Measurements from ENCODE around the gene GPRC5A.

GPRC5A gene

DNA sequence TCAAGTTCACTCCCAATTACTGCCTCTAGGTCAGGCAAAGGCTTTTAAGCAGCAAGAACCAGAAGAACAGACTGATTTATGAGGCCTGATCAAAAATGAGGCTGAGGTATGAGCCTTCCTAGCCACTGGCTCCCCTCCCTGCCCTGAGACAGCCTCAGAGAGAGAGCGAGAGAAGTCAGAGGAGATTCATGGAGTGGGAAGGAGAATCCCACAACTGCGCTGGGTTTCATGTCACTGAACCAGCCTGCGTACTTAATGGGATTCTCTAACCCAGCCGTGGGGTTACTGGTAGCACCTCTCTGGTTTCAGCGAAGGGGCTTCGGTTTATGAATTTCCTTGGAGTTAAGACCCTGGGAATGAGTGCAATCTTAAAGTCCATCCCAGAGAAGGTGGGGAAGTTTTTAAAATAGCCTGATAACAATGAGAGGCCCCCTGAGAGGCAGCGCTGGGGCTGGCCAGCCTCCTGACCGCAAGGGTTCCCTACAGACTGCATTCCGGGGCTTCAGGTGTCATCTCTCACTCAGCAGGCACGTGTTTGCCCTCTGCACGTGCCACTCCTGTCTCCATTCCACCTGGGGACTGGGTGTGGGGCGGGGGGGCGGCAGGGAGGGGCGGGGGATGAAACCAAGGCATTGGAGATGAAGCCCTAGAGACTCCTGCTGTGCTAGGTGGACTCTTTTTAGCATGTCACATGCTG lies 6.1 kb upstream of the GPRC5A start:
- no peak for DNase-seq

DNA sequence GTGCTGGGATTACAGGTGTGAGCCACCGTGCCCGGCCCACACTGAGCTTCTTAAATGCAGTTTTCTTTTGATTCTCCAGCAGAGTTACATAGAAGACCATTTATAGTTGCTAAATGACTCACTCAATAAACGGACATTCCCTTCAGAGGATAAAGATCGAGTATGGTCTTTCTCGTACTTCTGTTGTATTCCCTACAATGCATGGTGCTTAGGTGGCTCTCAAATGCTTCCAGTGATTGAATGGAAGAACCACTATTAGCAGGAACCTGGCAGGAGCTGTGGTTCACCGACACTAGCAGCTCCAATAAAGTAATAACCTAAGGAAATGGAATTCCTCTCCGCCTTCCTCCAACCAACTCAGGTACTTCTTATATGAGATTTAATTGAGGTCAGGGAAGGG lies 3.9 kb upstream of the GPRC5A start:
- DNase-seq = no peak

DNA sequence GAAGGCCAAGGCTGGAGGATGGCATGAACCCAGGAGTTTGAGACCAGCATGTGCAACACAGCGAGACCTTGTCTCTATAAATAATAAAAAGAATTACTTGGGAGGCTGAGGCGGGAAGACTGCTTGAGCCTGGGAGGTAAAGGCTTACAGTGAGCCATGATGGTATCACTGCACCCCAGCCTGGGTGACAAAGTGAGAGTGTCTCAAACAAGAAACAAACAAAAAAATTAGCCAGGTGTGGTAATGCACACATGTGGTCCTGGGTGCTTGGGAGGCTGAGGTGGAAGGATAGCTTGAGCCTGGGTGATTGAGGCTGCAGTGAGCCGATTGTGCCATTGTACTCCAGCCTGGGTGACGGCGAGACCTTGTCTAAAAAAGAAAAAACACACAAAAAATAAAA lies 1.7 kb upstream of the GPRC5A start:
- no peak for DNase-seq

DNA sequence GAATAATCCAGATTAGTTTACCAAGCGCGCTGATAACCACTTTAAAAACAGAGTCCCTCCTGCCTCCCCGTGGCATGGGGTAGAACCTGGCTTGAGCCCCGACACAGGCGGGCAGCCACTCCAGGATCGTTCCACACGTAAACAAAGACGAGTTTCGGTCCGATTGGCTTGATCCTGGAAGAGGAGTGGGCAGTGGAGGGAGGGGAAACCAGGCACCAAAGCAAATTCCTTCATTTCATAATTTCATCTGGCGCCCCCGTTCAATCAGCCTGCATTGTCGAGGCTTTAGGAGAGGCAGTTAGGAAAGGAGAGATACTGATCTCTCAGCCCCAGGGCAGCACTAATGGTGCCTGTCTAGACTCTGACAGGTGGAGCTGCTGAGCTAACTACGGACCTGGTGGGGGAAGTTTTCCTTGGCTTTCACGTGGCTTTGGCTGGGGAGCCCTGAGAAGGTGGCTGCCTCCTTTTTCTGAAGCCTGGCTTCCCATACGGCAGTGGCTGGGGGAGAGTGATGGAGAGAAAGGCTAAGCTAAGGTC lies 751 bp upstream of the GPRC5A start:
- no peak for DNase-seq

DNA sequence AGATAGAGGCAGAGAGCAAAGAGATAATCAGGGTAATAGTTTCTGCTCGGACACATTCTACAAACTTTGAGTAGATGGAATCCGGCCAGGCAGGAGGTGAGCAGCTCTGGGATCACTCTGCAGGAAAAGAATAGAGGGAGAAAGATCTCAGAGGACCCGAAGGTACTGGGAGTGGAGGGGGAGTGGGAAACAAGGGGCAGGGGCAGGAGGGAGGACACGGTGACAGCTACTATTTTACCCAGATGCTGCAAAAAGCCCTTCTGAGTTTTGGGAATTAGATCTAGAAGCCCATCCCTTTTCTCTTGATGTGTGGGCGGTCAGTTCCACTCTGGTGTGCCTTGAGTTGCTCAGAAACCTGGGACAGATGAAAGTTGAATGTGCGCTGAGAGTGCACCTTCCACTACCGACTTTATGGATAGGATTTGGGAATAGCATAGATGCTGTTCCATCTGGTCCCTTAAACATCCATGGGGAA lies 556 bp downstream of the GPRC5A start:
- no peak for DNase-seq

DNA sequence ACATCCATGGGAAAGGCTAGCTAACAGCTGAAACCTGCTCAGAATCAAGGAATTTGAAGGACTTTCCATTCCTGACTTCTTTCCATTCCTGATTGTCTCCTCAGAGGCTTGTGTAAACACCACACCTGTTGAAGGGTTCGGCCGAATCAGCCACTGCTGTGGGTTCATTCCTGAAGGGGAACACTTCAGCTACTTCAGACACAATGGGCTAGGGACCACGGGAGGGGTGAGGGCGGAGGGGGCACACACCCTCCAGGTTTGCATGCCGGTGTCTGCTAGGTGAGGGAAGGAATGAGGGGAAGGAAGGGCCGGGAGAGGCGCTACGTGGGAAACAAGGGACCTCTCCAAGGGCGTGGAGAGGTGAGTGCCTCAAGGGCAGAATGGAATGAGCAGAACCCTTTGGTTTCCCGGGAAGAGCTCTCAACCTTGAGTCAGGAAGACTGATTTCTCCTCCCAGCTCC lies 1.3 kb downstream of the GPRC5A start:
- DNase-seq = no peak

DNA sequence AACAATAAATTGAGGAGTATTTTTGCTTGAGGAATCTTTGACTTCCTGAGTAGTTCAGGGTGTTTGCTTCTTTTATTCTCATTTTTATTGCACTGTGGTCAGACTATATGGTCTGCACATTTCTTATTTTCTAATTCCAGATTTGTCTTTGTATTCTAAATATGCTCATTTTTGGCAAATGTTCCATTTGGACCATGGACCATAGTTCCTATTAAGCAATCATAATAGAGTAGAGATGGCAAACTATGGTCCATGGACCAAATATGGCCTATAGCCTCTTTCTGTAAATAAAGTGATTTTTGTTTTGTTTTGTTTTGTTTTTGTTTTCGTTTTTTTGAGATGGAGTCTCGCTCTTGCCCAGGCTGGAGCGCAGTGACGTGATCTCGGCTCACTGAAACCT lies 2.1 kb downstream of the GPRC5A start:
- no peak for DNase-seq

DNA sequence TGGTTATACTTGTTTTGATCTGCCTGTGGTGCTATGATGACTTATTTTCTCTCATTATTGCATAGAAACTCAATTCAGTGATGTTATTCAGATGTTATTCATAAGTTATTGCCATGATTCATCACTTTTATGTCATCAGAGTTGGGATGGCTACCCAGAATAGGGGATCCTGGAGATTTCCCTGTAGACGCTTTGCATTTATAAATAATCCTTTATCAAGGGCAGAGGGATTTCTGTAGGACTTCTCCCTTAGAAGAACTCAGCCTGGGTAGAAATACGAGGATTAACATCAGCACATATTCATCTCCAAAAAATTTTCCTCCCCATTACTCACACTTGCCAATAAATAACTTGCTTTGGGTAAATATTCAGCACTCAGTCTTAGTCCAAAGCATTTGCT lies 4.9 kb downstream of the GPRC5A start:
- no peak for DNase-seq

DNA sequence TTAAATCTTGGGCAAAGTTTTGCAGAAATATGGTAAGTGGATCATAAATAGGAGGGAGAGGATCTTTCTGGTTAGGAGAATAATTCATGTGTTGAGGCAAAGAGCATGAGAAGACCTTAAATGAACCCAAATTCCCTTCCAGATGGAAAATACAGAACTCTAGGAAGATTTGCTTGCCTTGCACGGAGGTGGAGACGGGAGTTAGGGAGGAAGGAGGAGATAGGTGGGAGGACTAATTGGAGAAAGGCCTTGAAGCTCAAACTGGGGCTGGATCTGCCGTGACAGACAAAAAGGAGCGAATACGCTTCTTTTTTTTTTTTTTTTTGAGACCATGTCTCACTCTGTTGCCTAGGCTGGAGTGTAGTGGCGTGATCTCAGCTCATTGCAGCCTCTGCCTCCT lies 5.9 kb downstream of the GPRC5A start:
- DNase-seq = no peak

DNA sequence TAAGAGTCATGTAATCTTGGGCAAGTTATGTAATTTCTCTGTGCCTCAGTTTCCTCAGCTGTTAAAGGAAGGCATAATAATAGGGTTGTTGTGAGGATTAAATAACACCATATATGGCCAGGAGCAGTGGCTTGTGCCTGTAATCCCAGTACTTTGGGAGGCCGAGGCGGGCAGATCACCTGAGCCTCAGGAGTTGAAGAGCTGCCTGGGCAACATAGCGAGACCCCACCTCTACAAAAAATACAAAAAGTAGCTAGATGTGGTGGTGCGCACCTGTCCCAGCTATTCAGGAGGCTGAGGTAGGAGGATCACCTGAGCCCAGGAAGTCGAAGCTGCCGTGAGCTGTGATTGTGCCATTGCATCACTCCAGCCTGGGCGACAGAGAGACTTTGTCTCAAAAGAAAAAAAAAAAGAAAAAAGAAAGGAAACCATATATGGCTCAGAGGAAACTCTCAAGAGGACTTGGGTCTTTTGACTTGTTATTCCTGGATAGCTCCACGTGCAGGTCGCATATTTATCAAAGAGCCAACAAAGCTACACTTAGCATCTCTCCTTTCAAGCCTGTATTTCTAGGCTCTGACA lies 6.9 kb downstream of the GPRC5A start:
- no peak for DNase-seq

DNA sequence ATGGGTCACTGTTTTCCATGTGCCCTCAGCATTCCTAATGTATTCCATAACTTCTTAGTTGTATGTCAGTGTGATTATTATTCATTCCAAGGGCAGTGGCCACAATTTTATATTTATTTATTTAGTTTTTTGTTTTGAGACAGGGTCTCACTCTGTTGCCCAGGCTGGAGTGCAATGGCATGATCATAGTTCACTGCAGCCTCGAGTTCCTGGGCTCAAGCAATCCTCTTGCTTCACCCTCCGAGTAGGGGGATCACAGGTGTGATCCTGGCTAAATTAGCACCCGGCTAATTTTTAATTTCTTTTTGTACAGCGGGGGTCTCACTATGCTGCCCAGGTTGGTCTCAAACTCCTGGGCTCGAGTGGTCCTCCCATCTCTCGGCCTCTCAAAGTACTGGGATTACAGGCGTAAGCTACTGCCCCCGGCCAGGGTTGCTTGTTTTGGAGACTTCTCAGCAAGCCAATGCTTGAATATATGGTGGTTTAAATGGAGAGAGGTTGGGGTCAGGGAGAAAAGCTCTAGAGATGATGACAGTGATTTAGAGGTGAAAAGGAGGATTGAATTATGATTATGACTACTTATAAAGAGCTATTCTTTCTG lies 7.6 kb downstream of the GPRC5A start:
- DNase-seq = no peak

DNA sequence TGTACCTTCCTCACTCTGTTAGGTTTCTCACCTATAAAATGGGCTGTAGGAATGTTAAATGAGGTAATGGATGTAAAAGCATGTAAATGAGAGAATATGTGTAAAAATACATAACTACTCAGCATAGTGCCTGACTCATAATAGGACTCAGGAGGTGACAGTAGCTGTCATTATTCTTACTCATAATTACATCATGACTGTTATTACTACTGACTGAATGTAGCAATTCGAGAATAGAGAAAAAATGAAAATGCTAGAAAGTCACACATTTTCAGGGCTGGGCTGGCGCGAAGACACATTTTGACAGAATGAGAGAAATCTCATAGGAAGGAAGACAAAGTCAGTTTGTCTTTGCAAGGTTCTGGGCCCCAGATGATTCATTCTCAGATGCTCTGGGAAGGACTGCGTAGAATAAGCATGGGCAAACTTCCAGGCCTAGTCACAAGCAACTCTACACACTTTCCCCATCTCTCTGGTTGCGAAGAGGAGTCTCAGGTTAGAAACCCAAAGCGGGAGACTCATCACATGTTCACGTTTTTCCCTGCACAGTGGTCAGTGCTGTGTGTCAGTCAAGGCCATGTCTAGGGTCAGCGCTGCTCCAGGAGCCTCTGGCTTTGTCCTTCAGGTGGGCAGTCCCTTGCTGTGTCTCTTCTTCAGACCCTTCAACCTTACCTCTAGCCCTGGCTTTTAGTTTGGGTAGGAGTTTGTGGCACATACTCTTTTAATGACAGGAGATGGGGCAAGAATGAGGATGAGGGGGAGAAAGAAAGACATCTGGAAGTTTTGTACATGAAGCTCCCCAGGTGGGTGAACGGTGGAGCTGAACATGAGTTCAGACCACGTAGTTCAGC lies 8.4 kb downstream of the GPRC5A start:
- no peak for DNase-seq

DNA sequence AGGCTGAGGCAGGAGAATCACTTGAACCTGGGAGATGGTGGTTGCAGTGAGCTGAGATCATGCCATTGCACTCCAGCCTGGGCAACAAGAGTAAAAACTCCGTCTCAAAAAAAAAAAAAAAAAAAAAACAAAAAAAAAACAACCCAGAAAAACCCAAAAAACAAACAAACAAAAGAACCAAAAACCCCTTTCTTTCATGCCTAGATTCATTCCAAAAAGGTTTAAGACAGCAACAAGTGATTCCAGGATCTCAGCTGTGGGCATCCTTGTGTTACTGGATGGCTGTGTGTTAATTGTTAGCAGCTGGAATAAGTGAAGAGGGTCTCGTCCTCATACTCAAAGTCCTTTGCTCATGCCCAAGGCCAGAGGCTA lies 9.4 kb downstream of the GPRC5A start:
- no peak for DNase-seq

DNA sequence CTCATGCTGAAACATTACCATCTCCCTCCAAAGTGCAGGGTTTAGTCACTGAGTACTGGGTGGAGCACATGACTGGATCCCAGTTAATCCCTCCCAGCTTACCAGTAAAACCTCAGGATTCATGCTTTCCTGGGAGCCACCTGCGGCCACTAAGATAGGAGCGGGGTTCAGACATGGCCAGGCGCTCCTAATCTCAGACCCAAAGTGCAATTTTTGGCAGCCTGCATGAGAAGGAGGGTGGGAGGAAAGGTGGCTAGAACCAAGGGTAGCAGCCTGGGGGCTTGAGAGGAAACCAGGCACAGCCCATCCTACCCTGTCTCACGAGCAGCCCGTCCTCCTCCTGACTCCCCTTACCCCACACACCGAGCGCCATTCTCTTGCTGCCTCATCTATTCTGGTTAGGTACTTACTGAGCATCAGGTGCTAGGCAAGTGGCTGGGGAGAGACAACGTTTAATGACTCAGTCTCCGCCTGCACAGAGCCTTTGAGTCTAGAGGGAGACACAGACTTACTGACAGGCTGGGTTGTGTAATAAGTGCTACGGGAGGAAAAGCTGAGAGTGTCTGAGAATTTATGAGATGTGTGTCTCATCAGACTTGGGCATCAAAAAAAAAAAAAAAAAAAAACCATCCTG lies 9.9 kb downstream of the GPRC5A start:
- DNase-seq = no peak

DNA sequence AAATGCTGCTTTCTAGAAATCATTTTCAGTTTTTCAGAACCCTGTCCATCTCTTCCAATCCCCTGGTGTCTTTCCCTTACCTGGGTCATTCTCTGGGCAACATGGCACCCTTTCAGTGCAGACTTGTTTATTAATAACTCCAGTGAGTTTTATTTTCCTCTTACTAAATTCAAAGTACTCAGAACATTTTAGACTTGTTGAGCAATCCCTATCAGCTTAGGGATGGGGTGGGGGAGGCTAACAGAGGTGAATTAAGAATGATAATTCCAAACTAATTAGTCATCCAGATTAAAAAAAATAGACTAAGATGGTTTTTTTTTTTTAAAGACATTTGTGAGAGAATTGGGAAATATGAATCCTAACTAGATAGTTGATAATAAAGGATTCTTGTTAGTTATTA lies 10.7 kb downstream of the GPRC5A start:
- DNase-seq = no peak

DNA sequence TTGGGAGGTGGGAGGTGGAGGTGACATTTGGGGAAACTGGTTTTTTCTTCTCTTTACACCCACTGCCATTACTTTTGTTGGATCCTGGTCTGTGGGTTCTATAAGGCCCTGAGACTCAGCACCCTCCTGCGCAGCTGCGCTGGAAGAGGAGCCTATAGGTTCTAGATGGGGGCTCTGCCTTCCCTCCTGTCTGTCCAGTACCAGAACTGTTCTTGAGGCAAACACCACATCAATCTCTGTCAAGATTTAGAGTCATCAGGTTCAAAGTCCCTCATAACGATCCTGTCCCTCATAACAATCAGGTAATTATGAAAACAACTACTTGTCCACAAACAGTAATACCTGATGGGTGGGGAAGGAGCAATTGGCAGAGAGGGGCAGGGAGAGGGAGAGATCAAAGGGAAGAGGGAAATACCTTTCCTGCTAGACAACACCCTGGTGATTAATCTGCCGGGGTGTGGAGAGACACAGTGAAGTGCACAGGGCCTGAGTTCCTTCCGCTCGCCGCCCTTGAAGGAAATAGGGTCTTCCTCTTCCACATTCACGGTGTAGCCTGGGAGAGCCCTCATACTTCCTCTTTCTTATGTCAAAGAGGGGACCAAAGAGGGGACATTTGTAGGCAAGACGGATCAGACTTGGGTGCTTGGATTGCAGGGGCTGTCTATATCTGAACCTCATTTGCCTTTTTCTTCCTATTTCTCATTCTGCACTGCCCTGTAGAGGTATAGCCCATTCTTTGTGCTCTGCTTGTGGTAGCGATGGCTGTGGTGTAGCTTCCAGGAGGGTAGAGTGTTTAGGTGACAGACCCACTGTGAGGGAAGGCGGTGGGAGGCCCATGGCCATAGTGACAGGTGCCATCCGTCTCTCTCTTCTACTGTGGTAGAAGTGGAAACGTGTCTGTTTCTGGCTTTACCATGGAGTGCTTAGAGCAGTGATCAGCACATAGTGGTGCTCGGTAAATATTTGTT lies 12.6 kb downstream of the GPRC5A start:
- DNase-seq = no peak

DNA sequence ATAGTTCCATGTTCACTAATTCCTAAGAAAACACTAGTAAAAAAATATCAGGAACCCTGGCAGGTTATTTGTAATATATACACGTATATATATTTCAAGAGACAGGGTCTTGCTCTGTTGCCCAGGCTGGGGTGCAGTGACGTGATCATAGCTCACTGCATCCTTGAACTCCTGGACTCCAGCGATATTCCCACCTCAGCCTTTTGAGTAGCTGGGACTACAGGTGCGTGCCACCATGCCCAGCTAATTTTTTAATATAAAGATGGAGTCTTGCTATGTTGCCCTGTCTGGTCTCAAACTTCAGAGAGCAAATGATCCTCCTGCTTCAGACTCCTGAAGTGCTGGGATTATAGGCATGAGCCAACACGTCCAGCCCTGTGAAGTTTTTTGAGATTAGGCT lies 16.2 kb downstream of the GPRC5A start:
- no peak for DNase-seq

DNA sequence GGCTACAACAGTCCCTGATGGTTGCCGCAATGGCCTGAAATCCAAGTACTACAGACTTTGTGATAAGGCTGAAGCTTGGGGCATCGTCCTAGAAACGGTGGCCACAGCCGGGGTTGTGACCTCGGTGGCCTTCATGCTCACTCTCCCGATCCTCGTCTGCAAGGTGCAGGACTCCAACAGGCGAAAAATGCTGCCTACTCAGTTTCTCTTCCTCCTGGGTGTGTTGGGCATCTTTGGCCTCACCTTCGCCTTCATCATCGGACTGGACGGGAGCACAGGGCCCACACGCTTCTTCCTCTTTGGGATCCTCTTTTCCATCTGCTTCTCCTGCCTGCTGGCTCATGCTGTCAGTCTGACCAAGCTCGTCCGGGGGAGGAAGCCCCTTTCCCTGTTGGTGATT lies 16.9 kb downstream of the GPRC5A start:
- no peak for DNase-seq

DNA sequence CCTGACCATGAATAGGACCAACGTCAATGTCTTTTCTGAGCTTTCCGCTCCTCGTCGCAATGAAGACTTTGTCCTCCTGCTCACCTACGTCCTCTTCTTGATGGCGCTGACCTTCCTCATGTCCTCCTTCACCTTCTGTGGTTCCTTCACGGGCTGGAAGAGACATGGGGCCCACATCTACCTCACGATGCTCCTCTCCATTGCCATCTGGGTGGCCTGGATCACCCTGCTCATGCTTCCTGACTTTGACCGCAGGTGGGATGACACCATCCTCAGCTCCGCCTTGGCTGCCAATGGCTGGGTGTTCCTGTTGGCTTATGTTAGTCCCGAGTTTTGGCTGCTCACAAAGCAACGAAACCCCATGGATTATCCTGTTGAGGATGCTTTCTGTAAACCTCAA lies 17.3 kb downstream of the GPRC5A start:
- DNase-seq = no peak

DNA sequence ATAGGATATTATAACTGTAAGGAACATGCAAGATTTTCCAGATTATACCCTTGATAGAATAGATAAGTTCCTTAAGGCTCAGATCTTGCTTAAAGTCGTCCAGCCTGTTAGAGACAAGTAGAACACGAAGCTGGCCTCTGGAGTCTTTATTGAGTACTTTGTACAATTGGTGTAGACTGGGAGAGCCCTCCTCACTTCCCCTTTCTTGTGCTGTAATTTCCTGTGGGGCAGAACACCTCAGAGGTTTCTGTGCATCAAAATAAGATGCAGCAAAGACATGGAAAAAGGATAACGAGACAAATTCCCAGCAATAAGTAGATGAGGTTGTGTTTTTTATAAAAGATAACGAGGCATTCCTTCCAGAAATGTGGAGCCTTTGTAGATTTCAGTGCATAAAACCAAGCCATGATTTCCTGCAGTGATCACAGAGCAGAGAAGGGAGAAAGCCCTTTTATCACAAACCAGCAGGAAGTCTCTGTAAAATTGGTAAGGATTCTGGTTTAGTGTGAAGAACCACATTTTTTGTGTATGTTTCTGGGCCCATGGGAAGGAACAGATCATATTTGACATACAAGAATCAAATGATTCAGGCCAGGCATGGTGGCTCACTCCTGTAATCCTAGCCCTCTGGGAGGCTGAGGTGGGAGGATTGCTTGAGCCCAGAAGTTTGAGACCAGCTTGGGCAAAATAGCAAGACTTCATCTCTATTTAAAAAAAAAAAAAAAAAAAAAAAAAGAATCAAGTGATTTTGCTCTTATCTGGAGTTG lies 18.0 kb downstream of the GPRC5A start:
- no peak for DNase-seq

DNA sequence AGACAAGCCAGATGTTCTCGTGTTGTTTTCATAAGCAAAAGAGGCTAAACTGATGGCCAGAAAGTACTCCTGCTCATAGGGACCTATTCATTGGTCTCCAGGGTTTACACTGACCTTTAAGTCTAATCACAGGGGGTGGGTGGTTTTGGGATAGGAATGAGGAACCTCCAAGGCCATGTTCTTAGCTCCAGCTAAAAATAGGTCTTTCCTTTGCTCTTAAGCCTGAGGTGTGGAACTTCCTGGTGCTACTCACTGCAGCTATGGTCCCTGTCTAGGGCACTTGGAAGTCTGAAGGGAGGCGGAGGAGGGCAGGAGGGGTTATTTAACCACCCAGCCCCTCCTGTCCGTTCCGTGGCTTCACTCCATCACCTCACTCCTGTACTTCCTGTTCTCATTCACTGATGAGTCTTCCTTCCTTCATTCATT lies 18.6 kb downstream of the GPRC5A start:
- no peak for DNase-seq
